GM15510 (cell line): Measurements from ENCODE around the gene PLEKHA6.

Source experiments
- POLR2A ChIP-seq: IDR thresholded peaks from 3 replicates; pipeline ENCODE4 v1.6.1; 2011; ENCODE audit warnings: borderline replicate concordance; ENCODE audit not compliant: insufficient read length; ENCODE audit errors: extremely low read depth

PLEKHA6 gene

GRCh38 chr1:204359474-204360255, at the start of gene PLEKHA6:
Gene PLEKHA6, minus strand, starts transcription at chr1:204359929. Its CDS starts 86,202 bp downstream, at chr1:204273727.
- TF ChIP-seq POLR2A = no peak

DNA sequence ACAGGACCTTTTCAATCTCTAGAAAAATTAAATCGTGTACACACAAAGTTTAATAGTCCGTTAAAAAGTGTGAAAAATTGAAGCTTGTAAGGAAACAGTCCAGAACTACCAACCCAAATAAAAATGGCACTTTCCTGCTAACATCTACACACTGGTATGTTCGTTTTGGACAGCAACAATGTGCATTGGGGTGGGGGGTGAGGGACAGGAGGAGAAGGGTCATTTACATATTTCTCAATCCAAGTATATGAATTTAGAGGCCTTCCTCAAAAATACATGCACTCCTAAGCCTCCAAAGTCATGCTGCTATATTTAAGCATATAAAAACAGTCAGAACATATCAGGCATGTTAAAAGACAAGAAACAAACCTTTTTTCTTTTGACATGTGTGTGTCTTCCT, 49.4 kb upstream of the PLEKHA6 start:
- TF ChIP-seq POLR2A = no peak

- no peak for TF ChIP-seq POLR2A
These were observed 48.9 kb upstream of the PLEKHA6 start for GRCh38 chr1:204408602-204409001.

DNA sequence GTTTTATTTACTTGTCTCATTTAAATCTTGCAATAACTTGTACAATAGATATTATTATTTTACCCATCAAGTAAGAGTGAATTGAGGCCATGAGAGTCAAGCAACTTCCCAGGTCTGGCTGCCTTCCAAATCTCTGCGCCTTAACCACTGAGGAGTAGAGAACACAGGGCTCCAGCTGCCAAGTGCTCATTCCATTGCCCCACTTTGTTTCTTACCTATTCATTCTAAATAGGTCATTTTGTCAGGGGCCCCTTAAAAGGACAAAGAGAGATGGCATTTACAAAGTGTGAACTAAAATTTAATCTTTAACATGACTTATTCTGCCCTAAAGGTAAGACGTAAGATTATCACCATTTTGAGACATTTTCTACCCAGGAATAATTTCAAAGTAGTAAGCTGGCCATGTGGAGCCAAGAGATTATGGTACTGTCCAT, 48.4 kb upstream of the PLEKHA6 start:
- no peak for TF ChIP-seq POLR2A

DNA sequence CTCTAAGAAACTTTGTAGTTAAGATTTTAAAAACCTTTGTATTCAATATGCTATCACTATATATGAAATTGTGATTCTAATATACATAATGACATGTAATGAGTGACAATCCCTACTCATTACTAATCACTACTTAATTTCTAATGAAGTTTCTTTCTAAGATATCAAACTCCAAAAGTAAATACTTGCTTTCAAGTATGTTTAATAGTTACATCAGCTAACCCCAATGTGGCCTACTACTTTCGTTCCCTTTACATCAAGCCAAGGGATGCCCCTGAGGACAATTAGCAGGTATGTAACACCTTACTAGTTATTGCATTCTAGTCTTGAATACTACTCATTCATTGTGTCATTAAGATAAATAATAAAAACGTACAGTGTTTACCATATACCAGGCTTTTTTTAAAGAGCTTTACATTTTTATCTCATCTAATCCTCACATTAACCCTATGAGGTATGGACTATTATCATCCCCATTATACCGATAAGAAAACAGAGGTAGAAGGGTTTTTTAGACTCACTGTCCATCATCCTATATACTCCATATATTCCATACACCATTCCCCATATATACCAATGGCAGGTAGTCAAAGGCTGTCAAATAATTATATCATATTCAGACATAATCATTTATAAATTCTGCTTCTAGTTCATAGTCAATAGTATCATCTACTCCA, 47.7 kb upstream of the PLEKHA6 start:
- no peak for TF ChIP-seq POLR2A

- TF ChIP-seq POLR2A = no peak
These were observed 46.9 kb upstream of the PLEKHA6 start for GRCh38 chr1:204406621-204407020.

DNA sequence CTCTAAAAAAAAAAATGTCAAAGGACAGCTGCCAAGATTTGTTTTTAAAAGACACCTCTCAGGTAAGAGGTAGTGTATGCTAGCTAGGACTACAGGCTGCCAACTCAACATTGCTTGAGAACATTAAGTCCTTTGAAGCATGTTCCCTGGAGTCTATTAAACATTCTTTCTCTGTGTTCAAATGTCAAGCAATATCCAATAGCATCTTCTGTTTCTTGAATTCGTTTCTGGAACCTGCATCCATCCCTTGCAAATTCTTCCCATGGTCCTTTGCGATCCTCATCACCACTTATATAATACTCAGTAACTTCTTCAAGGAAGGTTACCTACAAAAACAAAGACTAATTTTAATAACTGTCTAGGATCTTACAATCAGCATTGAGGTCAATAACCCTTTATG, 46.3 kb upstream of the PLEKHA6 start:
- no peak for TF ChIP-seq POLR2A

DNA sequence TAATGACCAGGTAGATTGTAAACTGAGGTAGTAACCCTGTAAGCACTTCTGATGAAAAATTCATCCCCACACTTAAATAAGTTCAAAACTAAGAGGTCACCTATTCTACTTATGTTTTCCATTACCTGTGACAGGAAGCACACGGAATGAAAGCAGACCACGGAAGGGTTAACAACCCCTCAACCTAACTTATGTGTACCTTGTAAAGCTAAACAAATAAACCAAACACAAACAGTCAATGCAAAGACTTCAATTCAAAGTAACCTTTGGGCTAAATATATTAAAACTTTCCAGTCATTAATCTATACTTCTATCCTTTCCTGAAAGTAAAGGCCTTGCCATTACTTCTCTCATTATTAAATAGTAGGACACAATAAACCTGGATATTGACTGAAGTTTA, 44.9 kb upstream of the PLEKHA6 start:
- no peak for TF ChIP-seq POLR2A

DNA sequence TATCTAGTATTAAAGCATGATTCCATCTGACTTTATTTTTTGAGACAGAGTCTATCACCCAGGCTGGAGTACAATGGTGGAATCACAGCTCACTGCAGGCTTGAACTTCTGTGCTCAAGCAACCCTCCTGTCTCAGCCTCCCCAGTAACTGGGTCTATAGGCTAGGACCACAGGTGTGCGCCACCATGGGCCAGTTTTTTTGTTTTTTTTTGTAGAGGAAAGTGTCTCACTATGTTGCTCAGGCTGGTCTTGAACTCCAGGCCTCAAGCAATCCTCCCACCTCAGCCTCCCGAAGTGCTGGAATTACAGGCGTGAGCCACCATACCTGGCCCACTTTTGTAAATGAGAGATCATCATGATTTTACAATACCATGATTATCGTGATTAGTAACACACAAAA, 42.7 kb upstream of the PLEKHA6 start:
- TF ChIP-seq POLR2A = no peak

DNA sequence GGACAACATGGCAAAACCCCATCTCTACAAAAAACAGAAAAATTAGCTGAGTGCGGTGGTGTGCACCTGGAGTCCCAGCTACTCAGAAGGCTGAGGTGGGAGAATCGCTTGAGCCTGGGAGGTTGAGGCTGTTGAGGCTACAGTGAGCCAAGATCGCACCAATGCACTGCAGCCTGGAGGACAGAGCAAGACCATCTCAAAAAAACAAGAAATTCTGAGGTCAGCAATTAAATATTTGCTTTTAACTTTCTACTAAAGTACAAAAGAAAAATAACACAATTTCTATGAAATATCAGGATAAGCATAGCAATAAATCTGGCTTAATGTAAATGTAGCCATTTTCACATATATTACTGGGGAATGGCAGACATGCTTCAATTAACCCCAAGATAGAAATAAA, 42.0 kb upstream of the PLEKHA6 start:
- no peak for TF ChIP-seq POLR2A

DNA sequence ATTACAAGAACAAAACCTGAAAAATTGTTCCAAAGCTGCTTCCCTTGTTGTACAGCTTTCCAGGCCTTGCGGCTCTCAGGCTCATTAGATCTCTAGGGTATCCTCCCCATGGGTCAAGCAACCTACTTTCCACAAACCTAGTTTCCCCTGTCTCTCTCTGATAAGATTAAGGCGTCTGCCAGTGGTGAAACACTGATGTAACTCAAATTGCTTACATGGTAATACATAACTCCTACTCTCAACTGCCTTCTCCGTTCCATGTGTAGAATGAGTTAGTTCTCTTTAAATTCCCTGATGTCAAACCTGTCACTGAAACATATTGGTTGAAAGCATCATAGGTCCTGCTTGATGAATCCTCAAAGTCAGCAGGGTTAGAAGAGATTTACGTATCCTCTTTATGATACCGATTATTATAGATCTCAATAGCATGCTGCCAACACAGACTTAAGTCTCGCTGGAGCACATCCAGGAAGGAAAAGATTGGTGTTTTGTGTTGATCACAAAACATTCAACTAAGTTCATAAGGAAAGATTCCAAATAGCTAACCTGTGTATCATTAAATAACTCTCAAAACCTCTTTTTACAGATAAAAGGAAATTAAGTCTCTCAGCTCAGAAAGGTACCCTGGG, 41.3 kb upstream of the PLEKHA6 start:
- TF ChIP-seq POLR2A = no peak

GRCh38 chr1:204398197-204399125, 38.7 kb upstream of the PLEKHA6 start:
- TF ChIP-seq POLR2A = no peak

- no peak for TF ChIP-seq POLR2A
These were observed 36.4 kb upstream of the PLEKHA6 start for GRCh38 chr1:204396015-204396583.

DNA sequence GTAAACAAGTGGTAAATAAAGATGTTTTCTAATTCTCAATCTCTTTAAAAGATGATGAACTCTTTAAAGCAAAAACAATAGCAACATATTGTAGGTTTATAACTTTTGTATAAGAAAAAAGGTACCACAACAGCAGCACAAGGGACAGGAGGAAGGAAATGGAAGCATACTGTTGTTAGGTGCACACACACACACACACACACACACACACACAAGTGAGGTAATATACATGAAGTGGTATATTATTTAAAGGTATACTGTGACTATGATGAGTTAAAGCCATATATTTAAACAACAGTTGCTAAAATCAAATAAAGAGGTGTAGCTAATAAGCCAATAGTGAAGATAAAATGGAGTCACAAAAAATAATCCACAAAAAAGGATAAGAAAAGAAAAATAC, 31.9 kb upstream of the PLEKHA6 start:
- no peak for TF ChIP-seq POLR2A
